ENCODE data around the gene CERS4.

The CERS4 gene

DNA sequence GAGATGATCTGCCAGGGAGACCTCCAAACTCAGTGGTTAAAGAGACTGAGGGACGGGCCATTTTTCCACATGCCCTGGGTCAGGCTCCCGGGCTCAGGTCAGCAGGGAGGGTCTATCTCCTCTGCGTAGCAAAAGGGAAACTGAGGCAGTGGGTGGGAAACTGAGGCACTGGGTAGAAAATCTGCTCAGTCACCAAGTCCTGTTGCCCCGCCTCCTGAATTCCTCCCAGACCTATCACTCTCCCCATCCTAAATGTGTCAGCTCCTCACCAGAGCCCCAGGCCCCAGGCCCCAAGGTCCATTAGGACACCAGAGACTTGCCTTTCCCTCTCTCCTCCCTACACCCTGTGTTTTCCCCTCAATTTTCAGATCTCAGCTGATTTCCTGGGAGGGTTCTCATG, 96.6 kb downstream of the CERS4 start:
- peaks cover 52% of the 10 kb centered on the region for H3K4me1 ChIP-seq (ENCODE audit: insufficient read depth, low read length)
- peak; percentile 4 for DNase-seq
- H3K4me2 ChIP-seq (ENCODE audit: insufficient read depth, low read length) = peak overlapping the region; percentile 97
- H3K9me3 ChIP-seq (ENCODE audit: insufficient read depth, low read length, severe bottlenecking) = no peaks in the 10 kb centered on the region
- peaks cover 53% of the 10 kb centered on the region for H3K79me2 ChIP-seq (ENCODE audit: insufficient read depth, low read length)
- no peaks in the 10 kb centered on the region for H3K27me3 ChIP-seq (ENCODE audit: insufficient read depth, low read length, poor library complexity)
- H3K27ac ChIP-seq (ENCODE audit: low read length) = no peak overlapping the region
- no peak overlapping the region for H2AFZ ChIP-seq (ENCODE audit: low read depth, low read length)
- TF ChIP-seq, protein P1, sequence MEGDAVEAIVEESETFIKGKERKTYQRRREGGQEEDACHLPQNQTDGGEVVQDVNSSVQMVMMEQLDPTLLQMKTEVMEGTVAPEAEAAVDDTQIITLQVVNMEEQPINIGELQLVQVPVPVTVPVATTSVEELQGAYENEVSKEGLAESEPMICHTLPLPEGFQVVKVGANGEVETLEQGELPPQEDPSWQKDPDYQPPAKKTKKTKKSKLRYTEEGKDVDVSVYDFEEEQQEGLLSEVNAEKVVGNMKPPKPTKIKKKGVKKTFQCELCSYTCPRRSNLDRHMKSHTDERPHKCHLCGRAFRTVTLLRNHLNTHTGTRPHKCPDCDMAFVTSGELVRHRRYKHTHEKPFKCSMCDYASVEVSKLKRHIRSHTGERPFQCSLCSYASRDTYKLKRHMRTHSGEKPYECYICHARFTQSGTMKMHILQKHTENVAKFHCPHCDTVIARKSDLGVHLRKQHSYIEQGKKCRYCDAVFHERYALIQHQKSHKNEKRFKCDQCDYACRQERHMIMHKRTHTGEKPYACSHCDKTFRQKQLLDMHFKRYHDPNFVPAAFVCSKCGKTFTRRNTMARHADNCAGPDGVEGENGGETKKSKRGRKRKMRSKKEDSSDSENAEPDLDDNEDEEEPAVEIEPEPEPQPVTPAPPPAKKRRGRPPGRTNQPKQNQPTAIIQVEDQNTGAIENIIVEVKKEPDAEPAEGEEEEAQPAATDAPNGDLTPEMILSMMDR (IDR thresholded peaks at IDR 0.05; ENCODE audit: borderline replicate concordance, extremely low read depth, low read length, poor library complexity, severe bottlenecking) = no peak
- TF ChIP-seq EZH2 (IDR thresholded peaks at IDR 0.05; ENCODE audit: borderline replicate concordance, low read depth, low read length, severe bottlenecking) = no peak
- H4K20me1 ChIP-seq (ENCODE audit: insufficient read depth, low read length) = peaks cover 5% of the 10 kb centered on the region
- H3K9ac ChIP-seq (ENCODE audit: low read depth, low read length) = 0 out of 2 replicates have a peak overlapping the region, but pooled peaks have one; percentile 1
- no peak for ATAC-seq (ENCODE audit: insufficient read depth, low read depth)
- H3K36me3 ChIP-seq (ENCODE audit: insufficient read depth, low read length) = peaks cover 57% of the 10 kb centered on the region
- H3K4me3 ChIP-seq (ENCODE audit: low read depth in 1 of 2, low read length in 2 of 2) = no peak overlapping the region

DNA sequence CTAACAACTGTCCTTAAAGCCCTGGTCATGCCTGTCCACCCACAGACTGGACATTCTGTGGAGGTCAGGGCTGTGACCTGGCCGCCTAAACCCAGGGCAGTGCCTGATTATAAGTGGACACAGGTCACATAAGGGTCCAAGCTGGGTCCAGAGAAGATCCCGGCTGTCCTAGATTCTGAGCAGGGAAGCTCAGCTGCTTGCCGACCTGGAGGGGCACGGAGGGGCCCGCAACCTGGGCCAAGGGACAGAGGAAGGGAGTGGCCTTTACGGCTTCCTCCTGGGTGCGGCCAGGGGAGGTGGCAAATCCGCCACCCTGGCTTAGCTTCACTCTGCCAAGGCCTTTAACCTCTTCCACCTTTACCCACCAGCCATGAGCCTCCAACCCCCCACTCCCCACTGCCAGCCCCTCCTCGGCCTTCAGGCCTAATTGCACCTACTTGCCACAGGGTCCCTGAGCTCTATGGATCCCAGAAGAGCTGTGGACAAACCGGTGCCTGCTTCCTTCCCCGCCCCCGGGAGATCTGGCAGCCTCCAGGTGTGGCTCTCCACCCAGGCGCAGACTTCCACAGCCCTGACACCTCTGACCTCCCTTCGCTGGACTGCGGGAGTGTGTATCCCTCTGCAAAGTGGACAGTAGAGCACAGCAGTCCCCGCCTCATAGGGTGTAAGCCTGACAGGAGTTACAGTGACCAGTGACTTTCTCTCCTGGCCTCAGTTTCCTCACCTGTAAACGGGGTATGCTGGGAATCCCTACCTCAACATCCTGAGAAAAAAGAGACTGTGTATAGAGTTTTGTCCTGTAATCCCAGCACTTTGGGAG, 97.3 kb downstream of the CERS4 start:
- H3K79me2 ChIP-seq (ENCODE audit: insufficient read depth, low read length) = peaks cover 53% of the 10 kb centered on the region
- peak overlapping the region; percentile 77 for H3K9ac ChIP-seq (ENCODE audit: low read depth, low read length)
- peak overlapping the region in 1 of 2 experiments; percentile 71; a peak in 2 of 4 replicates for H3K4me3 ChIP-seq (ENCODE audit: low read depth in 1 of 2, low read length in 2 of 2)
- H3K36me3 ChIP-seq (ENCODE audit: insufficient read depth, low read length) = peaks cover 63% of the 10 kb centered on the region
- no peak overlapping the region for H2AFZ ChIP-seq (ENCODE audit: low read depth, low read length)
- peaks cover 52% of the 10 kb centered on the region for H3K4me1 ChIP-seq (ENCODE audit: insufficient read depth, low read length)
- no peak for TF ChIP-seq EZH2 (IDR thresholded peaks at IDR 0.05; ENCODE audit: borderline replicate concordance, low read depth, low read length, severe bottlenecking)
- TF ChIP-seq, protein P1 (IDR thresholded peaks at IDR 0.05; ENCODE audit: borderline replicate concordance, extremely low read depth, low read length, poor library complexity, severe bottlenecking) = no peak
- H3K27ac ChIP-seq (ENCODE audit: low read length) = peak overlapping the region; percentile 87; the same call in 1 of the 2 replicates
- no peaks in the 10 kb centered on the region for H3K27me3 ChIP-seq (ENCODE audit: insufficient read depth, low read length, poor library complexity)
- DNase-seq (peak; percentile 6), ATAC-seq (ENCODE audit: insufficient read depth, low read depth) (no peak)
- H4K20me1 ChIP-seq (ENCODE audit: insufficient read depth, low read length) = peaks cover 5% of the 10 kb centered on the region
- peak overlapping the region; percentile 97 for H3K4me2 ChIP-seq (ENCODE audit: insufficient read depth, low read length)
- H3K9me3 ChIP-seq (ENCODE audit: insufficient read depth, low read length, severe bottlenecking) = no peaks in the 10 kb centered on the region

DNA sequence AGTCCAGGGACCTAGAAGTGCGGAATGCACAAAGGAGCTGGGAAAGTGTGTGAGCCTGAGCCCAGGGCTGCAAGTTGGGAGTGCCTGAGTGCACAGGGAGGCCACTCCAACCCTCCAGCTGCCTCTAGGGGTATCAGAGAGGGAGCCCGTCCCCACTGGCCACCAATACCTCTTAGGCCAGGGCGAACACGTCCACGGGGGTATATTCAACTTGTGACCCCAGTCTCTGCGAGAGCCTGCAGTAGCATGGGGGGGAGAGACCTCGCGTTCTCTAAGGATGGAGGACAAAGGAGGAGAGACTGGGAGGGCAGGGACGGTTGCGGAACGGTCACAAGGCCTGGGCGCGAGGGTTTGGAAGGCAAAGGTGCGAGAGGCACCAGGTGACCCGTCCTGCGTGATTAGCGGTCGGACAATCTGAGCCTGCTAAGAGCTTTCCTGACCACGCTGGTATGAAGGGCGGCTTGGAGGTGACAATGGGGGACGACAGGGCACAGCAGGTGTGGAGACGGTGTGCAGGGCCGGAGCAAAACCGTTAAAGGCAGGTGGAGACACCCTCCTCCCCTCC, 98.3 kb downstream of the CERS4 start:
- Histone ChIP-seq H3K9ac (ENCODE audit: low read depth, low read length) (peak overlapping the region; percentile 77), H3K27me3 (ENCODE audit: insufficient read depth, low read length, poor library complexity) (no peaks in the 10 kb centered on the region), H2AFZ (ENCODE audit: low read depth, low read length) (peak overlapping the region; percentile 77), H3K9me3 (ENCODE audit: insufficient read depth, low read length, severe bottlenecking) (no peaks in the 10 kb centered on the region), H3K4me1 (ENCODE audit: insufficient read depth, low read length) (peaks cover 52% of the 10 kb centered on the region), H3K4me2 (ENCODE audit: insufficient read depth, low read length) (peak overlapping the region; percentile 97), H3K36me3 (ENCODE audit: insufficient read depth, low read length) (peaks cover 64% of the 10 kb centered on the region), H4K20me1 (ENCODE audit: insufficient read depth, low read length) (peaks cover 5% of the 10 kb centered on the region), H3K79me2 (ENCODE audit: insufficient read depth, low read length) (peaks cover 53% of the 10 kb centered on the region), H3K27ac (ENCODE audit: low read length) (peak overlapping the region; percentile 87), H3K4me3 (ENCODE audit: low read depth in 1 of 2, low read length in 2 of 2) (peak overlapping the region; percentile 57 to 71; a peak in 3 of 4 replicates)
- peak; percentile 34 for DNase-seq
- ATAC-seq (ENCODE audit: insufficient read depth, low read depth) = peak; percentile 4; the same call in 1 of the 3 replicates
- TF ChIP-seq, protein P1 (IDR thresholded peaks at IDR 0.05; ENCODE audit: borderline replicate concordance, extremely low read depth, low read length, poor library complexity, severe bottlenecking) = no peak
- no peak for TF ChIP-seq EZH2 (IDR thresholded peaks at IDR 0.05; ENCODE audit: borderline replicate concordance, low read depth, low read length, severe bottlenecking)

Data from DND-41 (cell line).